GM12864 (cell line): ENCODE measurements around the gene SLC23A2.

ENCODE experiments used
- DNase-seq: peaks from one replicate; pipeline ENCODE4 v3.0.0-alpha.2; 2011; ENCODE audit warnings: low read depth
- H3K4me3 ChIP-seq: 2 replicates; pipeline ENCODE4 v1.5.1; 2011; ENCODE audit warnings: mild to moderate bottlenecking, low read depth, low read length, control low read depth
- CTCF ChIP-seq: IDR thresholded peaks from 2 replicates; pipeline ENCODE4 v1.5.1; 2011; ENCODE audit warnings: low read depth, mild to moderate bottlenecking, moderate library complexity, low read length, control low read depth, inconsistent platforms; ENCODE audit errors: missing control alignments

SLC23A2 gene

GRCh38 chr20:4866429-4866828, 134.9 kb downstream of the SLC23A2 start:
- DNase-seq, result no peak
- H3K4me3 ChIP-seq, result no peak overlapping the region
- TF ChIP-seq CTCF, result no peak

DNA sequence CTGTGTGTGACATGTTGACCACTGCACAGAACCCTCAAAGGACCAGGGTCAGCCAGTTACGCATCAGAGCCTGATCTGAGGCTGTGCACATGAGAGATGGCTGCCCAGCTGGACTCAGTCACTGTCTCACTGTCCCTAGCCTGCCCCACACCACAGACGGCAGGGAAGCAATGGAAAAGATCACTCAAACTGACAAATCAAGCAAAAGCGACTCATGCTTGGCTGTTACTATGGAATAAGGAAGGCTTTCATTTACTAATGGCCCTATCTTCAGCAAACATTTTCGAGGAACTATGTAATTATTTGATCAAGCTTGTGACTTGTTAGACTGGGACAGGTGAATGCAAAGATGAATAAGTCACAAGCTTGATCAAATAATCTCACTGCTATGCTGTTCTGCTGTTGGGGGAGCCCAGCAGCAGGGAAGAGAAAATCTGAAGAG, 137.0 kb downstream of the SLC23A2 start:
- no peak overlapping the region for H3K4me3 ChIP-seq
- no peak for DNase-seq
- no peak for TF ChIP-seq CTCF

DNA sequence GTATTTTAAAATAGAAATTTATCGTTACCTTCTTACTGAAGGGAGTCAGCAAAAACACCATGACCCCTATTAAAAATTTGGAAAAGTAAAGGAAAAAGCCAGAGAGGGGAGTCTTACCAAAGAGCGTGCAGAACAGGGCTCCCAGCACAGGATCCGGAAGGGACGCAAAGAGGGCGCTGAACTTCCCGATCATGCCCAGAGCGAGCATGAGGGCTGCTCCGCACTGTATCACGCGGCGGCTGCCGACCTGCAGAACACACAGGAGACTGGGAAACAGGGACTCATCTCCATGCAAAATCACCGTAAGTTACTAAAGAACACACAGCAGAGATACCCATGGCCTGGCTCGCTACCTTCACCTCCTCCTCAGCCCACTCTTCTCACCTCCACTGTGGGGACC, 138.6 kb downstream of the SLC23A2 start:
- TF ChIP-seq CTCF, result no peak
- H3K4me3 ChIP-seq, result no peak overlapping the region
- no peak for DNase-seq

DNA sequence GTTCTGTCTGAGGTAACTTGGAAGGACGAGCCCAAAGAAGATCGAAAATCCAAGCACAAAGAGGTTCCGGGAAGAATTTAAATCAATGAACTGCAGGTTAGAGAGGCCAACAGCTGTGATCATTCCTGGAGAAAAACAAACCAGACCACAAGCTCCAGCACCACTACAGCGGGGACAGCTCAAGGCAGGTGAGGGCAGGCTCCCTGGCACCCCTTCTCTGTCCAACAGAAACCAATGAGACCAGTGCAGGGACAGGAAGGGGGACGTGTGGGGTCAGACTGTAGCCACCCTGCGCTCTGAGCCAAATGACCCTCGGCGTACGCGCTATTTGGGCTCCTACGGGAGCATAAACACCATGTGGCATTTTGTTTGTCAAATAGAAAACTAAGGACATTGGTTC, 139.3 kb downstream of the SLC23A2 start:
- H3K4me3 ChIP-seq, result no peak overlapping the region
- no peak for TF ChIP-seq CTCF
- DNase-seq, result no peak

GRCh38 chr20:4858000-4858399, 143.3 kb downstream of the SLC23A2 start:
- no peak for TF ChIP-seq CTCF
- no peak overlapping the region for H3K4me3 ChIP-seq
- DNase-seq, result no peak

GRCh38 chr20:4856022-4856755, 145.1 kb downstream of the SLC23A2 start:
- DNase-seq, result no peak
- TF ChIP-seq CTCF, result no peak

DNA sequence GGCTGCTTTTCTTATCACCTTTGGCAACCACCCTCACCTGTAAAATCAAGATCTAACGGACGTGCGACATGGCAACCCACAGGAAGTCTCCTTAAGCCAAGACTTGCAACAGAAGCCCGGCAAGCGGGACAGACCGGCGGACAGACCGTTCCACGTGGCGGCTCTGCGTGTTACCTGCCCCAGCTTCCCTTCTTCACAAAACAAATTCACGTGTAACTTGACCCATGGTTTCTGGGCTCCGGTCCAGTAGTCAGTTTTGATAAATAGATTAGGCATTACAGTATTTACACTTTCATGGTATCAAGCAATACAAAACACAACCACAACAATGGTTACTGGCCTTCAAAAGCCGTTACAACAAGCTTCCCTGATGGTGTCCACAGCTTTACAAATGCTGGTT, 145.8 kb downstream of the SLC23A2 start:
- no peak overlapping the region for H3K4me3 ChIP-seq
- TF ChIP-seq CTCF, result no peak
- DNase-seq, result no peak

More at GRCh38 chr20:4856022-4856755, 145.1 kb downstream of the SLC23A2 start:
- H3K4me3 ChIP-seq, result no peak overlapping the region
